Stimulated activated CD8-positive, alpha-beta memory T cell treated with anti-CD3 and anti-CD28 coated beads, Interleukin-12 subunit alpha, Interleukin-12 subunit beta, amount 100 ng/mL, for 24 hours (primary cell): Measurements from ENCODE around the gene NFRKB.
"Not testable (repeated sequence)": the region's sequence is repeated elsewhere in the genome, so short reads cannot be mapped to it uniquely, and the experiment has no call there.

Experiments
- DNase-seq: peaks from one replicate; pipeline ENCODE4 v3.0.0-alpha.2; 2020; ENCODE audit errors: extremely low read depth

NFRKB gene

GRCh38 chr11:129894278-129895125 is 876 bp downstream of the NFRKB start:
- no peak for DNase-seq

GRCh38 chr11:129888451-129888850 is 6.9 kb downstream of the NFRKB start:
- no peak for DNase-seq

GRCh38 chr11:129885381-129885780 is 10.0 kb downstream of the NFRKB start:
- no peak for DNase-seq

- DNase-seq: no peak
These were observed 10.8 kb downstream of the NFRKB start for GRCh38 chr11:129884581-129884980.

GRCh38 chr11:129881570-129882170 is 13.7 kb downstream of the NFRKB start:
- DNase-seq: no peak

GRCh38 chr11:129880311-129880710 is 15.1 kb downstream of the NFRKB start:
- DNase-seq: no peak

- no peak for DNase-seq
These were observed 23.5 kb downstream of the NFRKB start for GRCh38 chr11:129871914-129872313.

GRCh38 chr11:129868626-129869025 is 26.8 kb downstream of the NFRKB start:
- not testable (repeated sequence) for DNase-seq

- DNase-seq: no peak
These were observed 29.1 kb downstream of the NFRKB start for GRCh38 chr11:129866311-129866710.

- DNase-seq: no peak
These were observed 29.7 kb downstream of the NFRKB start for GRCh38 chr11:129865701-129866100.

GRCh38 chr11:129864811-129865210 is 30.6 kb downstream of the NFRKB start:
- DNase-seq: no peak

- DNase-seq: no peak
These were observed 33.5 kb downstream of the NFRKB start for GRCh38 chr11:129861702-129862522.

GRCh38 chr11:129856036-129856435 is 39.3 kb downstream of the NFRKB start:
- DNase-seq: no peak

GRCh38 chr11:129855086-129855485 is 40.3 kb downstream of the NFRKB start:
- no peak for DNase-seq

- DNase-seq: no peak
These were observed 41.1 kb downstream of the NFRKB start for GRCh38 chr11:129854232-129854805.

- DNase-seq: no peak
These were observed 41.7 kb downstream of the NFRKB start for GRCh38 chr11:129853518-129854231.

- no peak for DNase-seq
These were observed 43.1 kb downstream of the NFRKB start for GRCh38 chr11:129852125-129852740.

GRCh38 chr11:129849447-129850130 is 45.8 kb downstream of the NFRKB start:
- DNase-seq: no peak

- not testable (repeated sequence) for DNase-seq
These were observed 48.0 kb downstream of the NFRKB start for GRCh38 chr11:129847361-129847760.
